Measurements from ENCODE around the gene DHX35. TPM values are rescaled to one million over a fixed set of nuclear protein-coding genes. Genes with fewer than 3 reads are reported as not detected.

DHX35 gene
- total and polyA plus RNA-seq, 2 of the 13 experiments (the other 11 are each of a cell fraction or from before 2014, with no cell fraction given) = 25.8 to 28.7 TPM

- TF ChIP-seq, protein P1, sequence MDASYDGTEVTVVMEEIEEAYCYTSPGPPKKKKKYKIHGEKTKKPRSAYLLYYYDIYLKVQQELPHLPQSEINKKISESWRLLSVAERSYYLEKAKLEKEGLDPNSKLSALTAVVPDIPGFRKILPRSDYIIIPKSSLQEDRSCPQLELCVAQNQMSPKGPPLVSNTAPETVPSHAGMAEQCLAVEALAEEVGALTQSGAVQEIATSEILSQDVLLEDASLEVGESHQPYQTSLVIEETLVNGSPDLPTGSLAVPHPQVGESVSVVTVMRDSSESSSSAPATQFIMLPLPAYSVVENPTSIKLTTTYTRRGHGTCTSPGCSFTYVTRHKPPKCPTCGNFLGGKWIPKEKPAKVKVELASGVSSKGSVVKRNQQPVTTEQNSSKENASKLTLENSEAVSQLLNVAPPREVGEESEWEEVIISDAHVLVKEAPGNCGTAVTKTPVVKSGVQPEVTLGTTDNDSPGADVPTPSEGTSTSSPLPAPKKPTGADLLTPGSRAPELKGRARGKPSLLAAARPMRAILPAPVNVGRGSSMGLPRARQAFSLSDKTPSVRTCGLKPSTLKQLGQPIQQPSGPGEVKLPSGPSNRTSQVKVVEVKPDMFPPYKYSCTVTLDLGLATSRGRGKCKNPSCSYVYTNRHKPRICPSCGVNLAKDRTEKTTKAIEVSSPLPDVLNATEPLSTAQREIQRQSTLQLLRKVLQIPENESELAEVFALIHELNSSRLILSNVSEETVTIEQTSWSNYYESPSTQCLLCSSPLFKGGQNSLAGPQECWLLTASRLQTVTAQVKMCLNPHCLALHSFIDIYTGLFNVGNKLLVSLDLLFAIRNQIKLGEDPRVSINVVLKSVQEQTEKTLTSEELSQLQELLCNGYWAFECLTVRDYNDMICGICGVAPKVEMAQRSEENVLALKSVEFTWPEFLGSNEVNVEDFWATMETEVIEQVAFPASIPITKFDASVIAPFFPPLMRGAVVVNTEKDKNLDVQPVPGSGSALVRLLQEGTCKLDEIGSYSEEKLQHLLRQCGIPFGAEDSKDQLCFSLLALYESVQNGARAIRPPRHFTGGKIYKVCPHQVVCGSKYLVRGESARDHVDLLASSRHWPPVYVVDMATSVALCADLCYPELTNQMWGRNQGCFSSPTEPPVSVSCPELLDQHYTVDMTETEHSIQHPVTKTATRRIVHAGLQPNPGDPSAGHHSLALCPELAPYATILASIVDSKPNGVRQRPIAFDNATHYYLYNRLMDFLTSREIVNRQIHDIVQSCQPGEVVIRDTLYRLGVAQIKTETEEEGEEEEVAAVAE (CRISPR knock-in tag; IDR thresholded peaks at IDR 0.05; ENCODE audit: borderline replicate concordance) = peak; percentile 39; the same call in 1 of the 2 replicates
- 0 out of 2 replicates have a peak, but pooled peaks have one; percentile 59 for TF ChIP-seq ZNF616 (CRISPR knock-in tag; IDR thresholded peaks at IDR 0.05; ENCODE audit: low read depth)
- TF ChIP-seq ZNF784 (CRISPR knock-in tag; IDR thresholded peaks at IDR 0.05; ENCODE audit: borderline replicate concordance) = 0 out of 2 replicates have a peak, but pooled peaks have one; percentile 10
- TF ChIP-seq, protein P2, sequence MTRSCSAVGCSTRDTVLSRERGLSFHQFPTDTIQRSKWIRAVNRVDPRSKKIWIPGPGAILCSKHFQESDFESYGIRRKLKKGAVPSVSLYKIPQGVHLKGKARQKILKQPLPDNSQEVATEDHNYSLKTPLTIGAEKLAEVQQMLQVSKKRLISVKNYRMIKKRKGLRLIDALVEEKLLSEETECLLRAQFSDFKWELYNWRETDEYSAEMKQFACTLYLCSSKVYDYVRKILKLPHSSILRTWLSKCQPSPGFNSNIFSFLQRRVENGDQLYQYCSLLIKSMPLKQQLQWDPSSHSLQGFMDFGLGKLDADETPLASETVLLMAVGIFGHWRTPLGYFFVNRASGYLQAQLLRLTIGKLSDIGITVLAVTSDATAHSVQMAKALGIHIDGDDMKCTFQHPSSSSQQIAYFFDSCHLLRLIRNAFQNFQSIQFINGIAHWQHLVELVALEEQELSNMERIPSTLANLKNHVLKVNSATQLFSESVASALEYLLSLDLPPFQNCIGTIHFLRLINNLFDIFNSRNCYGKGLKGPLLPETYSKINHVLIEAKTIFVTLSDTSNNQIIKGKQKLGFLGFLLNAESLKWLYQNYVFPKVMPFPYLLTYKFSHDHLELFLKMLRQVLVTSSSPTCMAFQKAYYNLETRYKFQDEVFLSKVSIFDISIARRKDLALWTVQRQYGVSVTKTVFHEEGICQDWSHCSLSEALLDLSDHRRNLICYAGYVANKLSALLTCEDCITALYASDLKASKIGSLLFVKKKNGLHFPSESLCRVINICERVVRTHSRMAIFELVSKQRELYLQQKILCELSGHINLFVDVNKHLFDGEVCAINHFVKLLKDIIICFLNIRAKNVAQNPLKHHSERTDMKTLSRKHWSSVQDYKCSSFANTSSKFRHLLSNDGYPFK (CRISPR knock-in tag; IDR thresholded peaks at IDR 0.05; ENCODE audit: borderline replicate concordance) = peak; percentile 46; the same call in 1 of the 2 replicates
- peak; percentile 96 for TF ChIP-seq RAD21 (CRISPR knock-in tag; IDR thresholded peaks at IDR 0.05)
- peak; percentile 38; the same call in 1 of the 2 replicates for TF ChIP-seq BCL6 (CRISPR knock-in tag; IDR thresholded peaks at IDR 0.05)
- peak; percentile 99 for TF ChIP-seq ZNF629 (CRISPR knock-in tag; conservative IDR thresholded peaks at IDR 0.05)
- TF ChIP-seq, protein P3, sequence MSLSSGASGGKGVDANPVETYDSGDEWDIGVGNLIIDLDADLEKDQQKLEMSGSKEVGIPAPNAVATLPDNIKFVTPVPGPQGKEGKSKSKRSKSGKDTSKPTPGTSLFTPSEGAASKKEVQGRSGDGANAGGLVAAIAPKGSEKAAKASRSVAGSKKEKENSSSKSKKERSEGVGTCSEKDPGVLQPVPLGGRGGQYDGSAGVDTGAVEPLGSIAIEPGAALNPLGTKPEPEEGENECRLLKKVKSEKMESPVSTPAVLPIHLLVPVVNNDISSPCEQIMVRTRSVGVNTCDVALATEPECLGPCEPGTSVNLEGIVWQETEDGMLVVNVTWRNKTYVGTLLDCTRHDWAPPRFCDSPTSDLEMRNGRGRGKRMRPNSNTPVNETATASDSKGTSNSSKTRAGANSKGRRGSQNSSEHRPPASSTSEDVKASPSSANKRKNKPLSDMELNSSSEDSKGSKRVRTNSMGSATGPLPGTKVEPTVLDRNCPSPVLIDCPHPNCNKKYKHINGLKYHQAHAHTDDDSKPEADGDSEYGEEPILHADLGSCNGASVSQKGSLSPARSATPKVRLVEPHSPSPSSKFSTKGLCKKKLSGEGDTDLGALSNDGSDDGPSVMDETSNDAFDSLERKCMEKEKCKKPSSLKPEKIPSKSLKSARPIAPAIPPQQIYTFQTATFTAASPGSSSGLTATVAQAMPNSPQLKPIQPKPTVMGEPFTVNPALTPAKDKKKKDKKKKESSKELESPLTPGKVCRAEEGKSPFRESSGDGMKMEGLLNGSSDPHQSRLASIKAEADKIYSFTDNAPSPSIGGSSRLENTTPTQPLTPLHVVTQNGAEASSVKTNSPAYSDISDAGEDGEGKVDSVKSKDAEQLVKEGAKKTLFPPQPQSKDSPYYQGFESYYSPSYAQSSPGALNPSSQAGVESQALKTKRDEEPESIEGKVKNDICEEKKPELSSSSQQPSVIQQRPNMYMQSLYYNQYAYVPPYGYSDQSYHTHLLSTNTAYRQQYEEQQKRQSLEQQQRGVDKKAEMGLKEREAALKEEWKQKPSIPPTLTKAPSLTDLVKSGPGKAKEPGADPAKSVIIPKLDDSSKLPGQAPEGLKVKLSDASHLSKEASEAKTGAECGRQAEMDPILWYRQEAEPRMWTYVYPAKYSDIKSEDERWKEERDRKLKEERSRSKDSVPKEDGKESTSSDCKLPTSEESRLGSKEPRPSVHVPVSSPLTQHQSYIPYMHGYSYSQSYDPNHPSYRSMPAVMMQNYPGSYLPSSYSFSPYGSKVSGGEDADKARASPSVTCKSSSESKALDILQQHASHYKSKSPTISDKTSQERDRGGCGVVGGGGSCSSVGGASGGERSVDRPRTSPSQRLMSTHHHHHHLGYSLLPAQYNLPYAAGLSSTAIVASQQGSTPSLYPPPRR (CRISPR knock-in tag; IDR thresholded peaks at IDR 0.05; ENCODE audit: borderline replicate concordance) = peak; percentile 44; the same call in 1 of the 2 replicates
- no peak for TF ChIP-seq FOSL1 (CRISPR knock-in tag; IDR thresholded peaks at IDR 0.05; ENCODE audit: borderline replicate concordance)
- no peak for TF ChIP-seq SOX13 (IDR thresholded peaks at IDR 0.05)
- no peak for TF ChIP-seq SOX13 (CRISPR knock-in tag; conservative IDR thresholded peaks at IDR 0.05 in 1 of 2, IDR thresholded peaks at IDR 0.05 in 1 of 2)
- no peak for TF ChIP-seq HOXA5 (CRISPR knock-in tag; IDR thresholded peaks at IDR 0.05)
- TF ChIP-seq ZNF3 (CRISPR knock-in tag; IDR thresholded peaks at IDR 0.05) = no peak
- TF ChIP-seq EEA1 (CRISPR knock-in tag; IDR thresholded peaks at IDR 0.05; ENCODE audit: borderline replicate concordance) = peak; percentile 77; the same call in 1 of the 2 replicates
- TF ChIP-seq SMC3 (IDR thresholded peaks at IDR 0.05; ENCODE audit: low read length) = peak; percentile 83
- TF ChIP-seq NFRKB (IDR thresholded peaks at IDR 0.05) = no peak
Observed at GRCh38 chr20:39048000-39048696, 86.0 kb downstream of the DHX35 start (continued).

All from HepG2 (cell line).